Measurements from ENCODE around the gene COL4A1.

The COL4A1 gene

DNA sequence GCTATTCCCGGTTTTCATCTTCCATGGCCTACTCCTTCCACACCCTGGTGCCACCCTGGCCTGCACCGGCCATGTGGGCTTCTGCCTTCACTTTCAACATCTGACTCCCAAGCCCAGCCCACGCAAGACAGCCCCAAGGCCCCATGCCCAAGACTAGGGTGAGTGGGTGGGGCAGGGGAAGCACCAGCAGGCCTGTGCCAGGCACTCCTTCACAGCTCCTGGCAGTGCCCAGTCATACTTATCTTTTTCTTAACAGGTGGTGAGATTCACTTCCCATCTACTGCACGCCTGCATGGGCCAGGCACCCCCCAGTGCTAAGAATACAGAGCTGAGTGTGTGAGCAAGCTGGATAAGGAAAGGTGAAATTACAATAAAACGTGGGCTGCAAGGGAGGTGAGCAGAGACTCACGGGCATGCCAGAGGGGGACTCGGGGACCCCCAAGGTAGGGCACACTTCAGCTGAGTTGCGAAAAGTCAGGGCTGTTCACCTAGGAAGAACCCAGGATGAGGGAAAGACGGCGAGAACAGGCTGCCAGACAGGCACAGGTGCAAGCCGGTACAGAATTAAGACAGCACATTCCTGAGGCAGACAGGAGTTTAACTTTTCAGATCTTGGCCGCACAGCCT, 55.7 kb downstream of the COL4A1 start:
- peak; percentile 35 for DNase-seq

DNA sequence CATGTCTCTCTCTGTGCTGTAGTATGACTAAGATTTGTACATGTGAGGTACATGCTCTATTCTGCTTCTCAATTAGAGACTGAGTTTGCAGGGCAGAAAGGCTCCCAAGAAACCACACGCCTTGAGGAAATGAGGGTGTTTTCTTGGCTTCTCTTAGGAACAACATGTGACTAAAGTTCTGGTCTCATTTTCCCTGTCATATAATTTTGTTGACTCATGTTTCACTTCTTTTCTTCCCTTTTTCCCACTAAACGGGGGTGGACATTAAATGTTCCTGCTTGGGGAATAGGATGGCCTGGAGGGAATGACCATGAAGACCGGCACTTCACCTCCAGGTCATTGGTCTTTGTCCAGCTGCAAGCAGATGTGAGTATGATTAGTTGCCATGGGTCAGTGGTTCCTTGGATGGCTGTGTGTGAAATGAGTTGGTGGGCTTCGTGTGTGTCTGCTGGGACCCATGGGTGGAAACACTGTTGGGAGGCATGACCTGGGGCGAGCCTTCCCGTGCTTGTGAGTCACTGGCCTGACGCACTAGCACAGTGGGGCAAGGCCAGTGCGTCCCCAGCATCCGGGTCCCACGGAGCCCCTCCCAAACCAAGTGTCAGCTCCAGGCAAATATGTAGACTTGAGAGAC, 56.6 kb downstream of the COL4A1 start:
- DNase-seq, result no peak

DNA sequence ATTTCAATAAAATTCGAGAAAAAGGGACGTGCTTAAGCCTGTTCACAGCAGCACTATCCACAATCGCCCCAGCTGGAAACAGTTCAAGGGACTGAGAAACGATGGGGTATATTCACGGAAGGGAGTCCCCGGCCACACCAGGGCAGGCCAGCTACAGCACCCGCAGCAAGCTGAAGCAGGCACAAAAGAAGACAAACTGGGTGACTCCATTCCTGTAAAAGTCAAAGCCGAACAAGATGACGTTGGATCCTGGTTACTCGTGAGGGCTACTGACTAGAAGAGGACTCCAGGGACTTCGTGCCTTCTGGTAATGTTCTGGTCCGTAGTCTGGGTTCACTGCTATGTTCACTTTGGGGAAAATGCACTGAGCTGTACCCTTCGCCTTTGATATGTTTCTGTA, 57.6 kb downstream of the COL4A1 start:
- no peak for DNase-seq

DNA sequence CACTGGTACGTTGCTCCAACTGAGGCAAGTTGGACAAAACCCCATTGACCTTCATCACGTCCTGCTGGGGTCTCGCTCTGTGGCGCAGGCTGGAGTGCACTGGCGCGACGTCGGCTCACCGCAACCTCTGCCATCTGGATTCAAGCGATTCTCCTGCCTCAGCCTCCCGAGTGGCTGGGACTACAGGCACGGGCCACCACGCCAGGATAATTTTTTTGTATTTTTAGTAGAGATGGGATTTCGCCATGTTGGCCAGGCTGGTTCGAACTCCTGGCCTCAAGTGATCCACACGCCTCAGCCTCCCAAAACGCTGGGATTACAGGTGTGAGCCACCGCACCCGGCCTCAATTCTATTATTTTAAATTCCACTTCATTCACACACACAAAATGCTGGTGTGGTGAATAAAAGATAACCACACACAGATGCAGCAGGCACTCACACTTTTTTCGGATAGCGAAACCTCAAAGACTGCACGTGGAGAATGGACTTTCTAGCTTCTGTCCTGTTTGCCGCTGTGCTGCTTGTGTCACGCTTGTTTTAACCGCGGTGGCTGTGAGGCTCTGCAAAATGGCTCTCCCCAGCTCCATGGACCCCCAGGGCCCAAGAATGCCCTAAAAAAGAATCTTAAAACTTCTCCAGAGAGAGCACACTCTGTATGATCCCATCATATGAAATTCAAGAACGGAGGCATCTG, 58.4 kb downstream of the COL4A1 start:
- DNase-seq, result no peak

DNA sequence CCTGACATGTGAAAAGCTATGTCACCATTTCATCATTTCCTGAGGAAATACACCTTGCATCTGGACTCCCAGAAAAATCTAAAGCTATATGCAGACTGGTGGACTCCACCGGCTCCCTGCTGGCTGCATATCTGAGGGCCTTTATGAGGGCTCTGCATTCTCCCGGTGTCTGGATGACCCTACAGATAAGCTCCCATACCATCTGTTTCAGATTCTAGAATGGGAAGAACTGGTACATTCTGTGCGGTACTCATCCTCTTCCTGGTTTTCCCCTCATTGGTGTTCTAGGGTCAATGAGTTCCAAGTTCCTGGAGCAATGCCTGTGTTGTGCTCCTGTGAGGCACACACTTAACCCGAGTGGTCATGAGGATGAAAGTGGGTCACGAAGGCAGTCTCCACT, 60.4 kb downstream of the COL4A1 start:
- DNase-seq, result no peak

DNA sequence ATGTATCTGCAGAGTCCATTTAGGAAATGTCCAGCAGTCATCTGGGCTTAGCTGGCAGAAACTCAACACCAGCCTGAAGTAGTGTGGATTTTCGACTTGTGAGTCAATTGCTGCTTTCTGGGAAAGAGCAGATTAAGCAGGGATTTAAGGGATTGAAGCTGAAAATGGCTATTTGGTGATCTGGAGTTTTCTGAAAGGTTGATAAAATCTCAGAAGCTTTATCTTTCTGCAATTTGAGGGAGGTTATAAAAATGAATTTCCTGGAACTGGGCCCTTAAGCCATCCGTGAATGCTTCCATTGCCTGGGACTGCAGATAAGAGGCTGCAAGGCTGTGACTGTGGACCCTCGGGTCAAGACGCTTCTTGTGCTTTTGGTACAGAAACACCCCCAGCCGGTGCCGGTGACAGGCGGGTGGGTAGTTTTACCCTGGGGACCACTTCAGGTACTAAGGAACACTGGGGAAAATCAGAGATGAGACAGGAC, 61.5 kb downstream of the COL4A1 start:
- DNase-seq, result no peak

DNA sequence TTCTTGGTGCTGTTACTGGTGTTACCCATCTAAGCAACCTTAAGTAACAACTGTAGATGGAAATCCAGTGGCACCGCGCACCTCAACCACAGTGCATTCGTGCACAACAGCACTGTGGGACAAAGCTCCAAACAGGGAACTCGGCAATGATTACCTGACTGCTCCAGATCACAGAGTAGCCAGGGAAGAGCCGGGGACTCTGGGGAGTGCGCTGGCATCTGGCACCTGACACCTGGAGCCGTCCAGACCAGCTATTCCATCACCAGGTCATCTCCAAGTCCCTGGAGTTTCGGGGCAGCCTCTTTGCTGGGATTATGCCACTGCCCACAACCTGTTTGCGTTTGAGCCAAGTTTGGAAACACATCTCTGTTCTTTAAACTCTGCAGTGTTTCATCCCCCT, 62.0 kb downstream of the COL4A1 start:
- no peak for DNase-seq

DNA sequence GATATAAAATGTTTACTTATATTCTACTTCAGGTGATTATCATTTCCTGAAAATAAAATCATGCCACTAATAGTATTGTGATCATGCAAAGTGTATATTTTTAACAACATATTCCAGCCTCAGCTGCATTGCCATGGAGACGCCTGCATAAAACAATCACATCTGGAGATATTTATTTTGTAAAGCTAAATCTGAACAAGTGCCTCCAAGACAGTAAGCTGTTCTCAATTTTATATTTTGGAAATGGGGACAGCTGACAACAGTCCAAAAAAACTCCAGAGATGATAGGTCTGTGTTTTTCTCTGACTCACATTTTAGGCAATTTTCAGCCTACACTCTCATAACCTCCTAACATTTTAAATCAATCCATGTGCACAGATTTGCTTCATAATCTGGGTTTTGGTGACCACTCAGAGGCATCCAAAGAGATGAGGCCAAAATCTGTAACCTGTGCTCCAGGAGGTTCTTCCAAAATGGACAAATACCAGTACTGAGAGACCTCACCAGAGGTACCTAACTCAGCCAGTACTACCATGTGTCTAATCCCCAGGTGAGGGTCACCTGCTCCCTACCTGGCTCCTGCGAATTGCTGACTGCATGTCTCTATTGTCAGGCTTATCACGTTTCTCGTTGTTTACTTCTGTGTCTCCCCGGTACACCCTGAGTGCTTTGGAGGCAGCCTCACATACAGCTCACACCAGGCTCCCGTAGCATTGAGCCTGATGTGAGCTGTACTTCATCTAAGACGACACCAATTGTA, 62.7 kb downstream of the COL4A1 start:
- no peak for DNase-seq

DNA sequence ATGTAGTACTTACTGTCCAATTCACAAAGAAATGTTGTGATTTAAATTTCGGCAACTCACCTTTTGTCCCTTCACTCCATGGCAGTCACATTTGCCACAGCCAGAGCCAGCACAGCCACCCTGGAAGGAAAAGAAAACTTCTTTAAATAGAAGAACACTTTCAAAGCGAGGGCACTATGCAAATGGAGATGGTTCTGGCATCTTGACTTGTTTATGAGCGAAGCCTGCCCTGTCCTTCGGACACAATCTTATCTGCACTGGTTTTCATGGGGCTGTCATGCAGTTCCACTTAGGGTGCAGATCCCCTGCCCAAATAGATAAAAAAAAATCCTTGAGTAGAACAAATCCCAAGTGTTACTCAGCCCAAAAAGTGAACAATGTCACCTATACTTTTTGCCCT, 64.3 kb downstream of the COL4A1 start:
- no peak for DNase-seq

DNA sequence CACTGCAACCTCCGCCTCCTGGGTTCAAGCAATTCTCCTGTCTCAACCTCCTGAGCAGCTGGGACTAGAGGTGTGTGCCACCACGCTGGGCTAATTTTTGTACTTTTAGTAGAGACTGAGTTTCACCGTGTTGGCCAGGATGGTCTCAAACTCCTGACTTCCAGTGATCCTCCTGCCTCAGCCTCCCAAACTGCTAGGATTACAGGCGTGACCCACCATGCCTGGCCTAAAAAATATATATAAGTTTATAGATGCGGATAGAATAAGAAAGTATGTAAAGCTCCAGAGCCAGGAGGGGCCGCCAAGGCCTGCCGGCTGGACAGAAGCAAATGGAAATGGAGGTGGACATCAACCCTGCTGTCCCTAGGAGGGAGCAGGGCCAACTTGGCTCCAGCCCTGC, 66.0 kb downstream of the COL4A1 start:
- no peak for DNase-seq

DNA sequence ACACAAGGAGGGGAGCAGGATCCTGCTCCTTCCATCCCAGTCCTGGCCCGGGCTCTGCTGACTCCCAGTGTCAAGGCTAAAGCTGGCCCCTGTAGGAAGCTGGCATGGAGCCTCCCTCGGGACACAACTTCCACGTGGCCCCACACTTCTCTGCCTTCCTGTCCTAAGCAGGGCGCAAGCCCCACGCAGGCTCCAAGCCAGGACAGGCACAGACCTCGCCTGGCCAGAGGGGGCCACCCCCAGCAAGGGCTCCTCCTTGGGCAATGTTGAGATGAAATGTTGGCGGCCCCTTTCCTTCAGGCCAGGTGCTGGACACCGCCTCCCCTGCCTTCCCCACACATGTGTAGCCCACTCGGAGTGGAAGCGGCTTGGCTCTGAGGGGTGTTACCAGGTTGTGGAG, 66.6 kb downstream of the COL4A1 start:
- no peak for DNase-seq

DNA sequence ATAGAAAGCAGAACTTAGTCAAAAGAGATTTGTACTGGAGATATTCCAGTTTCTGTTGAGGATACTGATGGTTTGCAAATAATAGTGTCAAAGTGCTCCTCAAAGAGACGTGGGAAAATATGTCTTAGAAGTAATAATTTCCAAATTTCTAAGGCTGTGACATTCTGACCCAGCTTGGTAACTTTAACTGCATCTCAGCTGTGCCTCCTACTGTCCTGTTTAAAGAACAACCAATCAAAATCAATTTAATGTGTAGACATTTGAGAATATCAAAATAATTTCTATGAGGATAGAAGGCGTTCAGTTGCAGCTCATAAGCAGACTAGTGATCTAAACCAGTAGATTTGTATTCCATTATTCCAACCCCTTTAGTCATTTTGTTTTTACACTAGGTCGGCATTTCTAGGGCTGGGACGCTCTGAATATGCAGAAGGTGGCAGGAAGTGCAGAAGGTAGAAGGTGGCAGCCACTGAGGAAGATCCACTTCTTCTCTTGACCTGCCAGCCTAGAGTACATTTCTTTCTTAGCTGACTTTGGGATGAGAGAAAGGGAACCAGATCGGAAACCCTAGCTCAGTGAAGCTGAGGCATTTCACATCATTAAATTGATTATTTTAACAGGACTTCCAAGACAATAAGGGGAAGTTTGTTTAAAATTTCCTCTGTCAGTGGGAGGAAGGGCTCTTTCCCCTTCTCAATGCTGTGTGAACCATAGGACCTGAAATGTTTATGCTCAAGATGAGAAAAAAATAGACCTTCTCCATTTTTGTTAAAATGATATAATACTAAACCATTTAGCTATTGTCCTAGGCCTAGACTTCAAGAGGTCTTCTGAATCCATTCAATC, 67.5 kb downstream of the COL4A1 start:
- no peak for DNase-seq

DNA sequence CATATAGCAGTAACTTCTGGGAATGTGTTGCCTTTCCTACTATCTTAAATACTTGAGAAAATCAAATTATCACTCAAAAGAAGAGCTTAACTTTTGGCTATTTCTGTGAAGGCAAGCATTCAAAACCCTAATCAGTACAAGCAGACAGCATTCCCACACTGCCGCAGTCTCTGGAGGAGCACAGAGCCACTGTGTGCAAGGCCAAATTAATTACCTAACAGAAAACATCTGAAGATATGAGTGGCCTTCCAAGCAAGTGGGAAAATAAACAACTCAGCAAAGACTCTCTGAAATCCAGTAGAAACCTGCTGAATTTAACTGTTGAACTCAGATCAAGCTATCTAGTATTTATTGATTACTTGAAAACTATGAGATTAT, 68.2 kb downstream of the COL4A1 start:
- DNase-seq, result no peak

DNA sequence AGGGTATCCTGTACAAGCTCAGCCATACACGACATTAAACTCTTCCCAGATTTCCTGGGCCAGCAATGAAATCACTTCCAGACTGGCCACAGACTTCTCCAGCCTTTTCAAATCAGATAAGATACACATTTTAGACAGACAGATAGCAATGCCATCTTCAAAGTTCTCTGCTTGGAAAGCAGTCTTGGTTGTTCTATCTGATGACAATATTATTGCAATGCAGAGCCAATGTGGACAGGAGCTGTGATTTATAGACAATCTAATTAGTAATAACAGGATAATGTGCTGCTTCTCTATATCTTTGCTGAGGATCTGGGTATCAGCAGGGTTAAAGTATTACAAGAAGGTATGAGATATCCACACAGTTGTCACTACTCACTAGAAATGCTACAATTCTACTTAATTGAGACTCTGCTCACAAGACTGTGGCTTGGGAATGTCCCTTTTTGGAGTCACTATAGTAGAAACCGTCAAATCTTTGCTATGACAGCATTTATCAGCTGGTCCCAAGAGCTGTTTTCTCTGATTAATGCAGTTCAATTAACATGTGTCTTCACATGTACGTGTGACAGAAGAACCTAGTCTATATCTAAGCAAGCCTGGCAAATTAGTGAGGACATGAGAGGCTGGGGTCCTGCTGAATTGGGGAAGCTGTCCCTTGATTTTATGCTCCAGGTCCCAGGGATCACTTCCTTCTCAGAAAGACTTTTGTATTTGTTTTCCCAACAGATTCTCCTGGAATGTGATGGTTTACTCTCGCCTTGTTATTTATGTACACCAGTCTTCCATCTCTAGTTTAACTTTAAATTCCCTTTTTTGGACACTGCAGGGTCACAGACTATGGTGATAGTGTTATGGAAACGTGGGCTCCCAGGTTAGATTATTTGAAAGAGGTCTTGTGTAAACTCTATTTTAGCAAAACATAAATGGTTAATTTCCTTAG, 68.8 kb downstream of the COL4A1 start:
- no peak for DNase-seq

DNA sequence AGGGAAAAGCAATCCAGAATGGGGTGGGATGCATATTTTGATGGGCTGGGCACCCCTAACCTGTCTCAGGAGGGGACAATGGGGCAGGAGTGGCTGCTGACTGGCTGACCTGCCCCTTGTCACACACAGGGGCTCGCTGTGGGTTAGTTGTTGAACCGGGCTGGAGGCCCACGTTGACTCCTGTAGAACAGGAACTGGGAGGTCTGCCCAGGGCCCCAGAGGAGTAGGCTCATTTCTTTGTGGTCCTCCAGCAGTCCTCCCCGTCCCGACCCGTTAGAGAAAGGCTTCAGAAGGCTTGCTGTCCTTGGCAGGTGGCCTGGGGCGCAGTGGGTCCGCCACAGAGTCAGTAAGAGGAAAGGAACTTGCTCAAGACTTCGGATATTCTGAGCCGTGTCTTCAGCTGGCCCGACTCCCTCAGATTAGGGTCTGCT, 70.1 kb downstream of the COL4A1 start:
- no peak for DNase-seq

DNA sequence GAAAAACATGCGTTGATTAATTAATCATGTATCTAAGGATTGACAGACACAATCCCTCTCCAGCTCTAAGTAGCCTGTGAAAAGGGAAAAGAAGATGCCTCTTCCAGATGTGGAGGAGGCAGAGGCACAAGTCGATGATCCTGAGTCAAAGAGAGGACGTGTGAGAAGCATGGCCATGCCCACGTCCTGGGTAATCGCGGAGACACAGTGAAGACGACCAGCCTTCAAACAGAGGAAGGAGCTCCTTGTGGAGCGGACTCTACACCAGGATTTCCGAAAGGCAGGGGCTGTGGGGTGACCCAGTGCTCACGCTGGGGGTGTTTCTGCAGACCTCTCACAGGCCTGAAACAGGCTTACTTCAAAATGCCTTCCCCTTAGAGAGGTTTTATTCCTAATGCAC, 70.5 kb downstream of the COL4A1 start:
- DNase-seq, result no peak

DNA sequence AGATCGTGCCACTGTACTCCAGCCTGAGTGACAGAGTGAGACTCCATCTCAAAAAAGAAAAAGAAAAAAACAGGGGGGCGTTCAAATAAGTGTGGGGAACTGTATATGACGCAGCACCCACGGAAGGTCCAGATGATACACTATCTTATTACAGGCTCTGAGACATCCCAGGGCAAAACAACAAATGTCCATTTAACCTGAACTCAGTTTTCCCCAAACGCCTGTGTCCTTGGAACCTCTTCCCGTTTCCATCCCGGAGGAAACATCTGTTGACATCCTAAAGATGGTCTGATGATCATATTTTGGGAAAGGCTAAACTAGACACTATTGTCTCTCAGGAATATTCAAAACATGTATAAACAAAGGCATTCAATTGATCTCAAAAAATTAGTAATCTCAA, 72.4 kb downstream of the COL4A1 start:
- no peak for DNase-seq

DNA sequence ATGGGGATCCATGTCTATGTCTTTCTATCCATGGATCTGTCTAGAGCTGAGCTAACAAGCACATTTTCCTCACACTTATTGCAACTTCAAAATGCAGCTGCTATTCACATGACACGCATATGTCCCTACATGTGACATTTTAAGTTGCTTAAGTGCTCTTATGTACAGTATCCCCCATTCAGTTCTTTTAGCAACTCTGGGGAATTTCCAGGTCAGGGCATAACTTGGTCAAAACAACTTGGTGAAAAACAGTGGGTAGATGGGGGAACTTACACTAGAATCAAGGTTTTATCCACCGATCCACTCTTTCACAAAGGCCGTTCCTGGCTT, 73.0 kb downstream of the COL4A1 start:
- DNase-seq, result no peak

DNA sequence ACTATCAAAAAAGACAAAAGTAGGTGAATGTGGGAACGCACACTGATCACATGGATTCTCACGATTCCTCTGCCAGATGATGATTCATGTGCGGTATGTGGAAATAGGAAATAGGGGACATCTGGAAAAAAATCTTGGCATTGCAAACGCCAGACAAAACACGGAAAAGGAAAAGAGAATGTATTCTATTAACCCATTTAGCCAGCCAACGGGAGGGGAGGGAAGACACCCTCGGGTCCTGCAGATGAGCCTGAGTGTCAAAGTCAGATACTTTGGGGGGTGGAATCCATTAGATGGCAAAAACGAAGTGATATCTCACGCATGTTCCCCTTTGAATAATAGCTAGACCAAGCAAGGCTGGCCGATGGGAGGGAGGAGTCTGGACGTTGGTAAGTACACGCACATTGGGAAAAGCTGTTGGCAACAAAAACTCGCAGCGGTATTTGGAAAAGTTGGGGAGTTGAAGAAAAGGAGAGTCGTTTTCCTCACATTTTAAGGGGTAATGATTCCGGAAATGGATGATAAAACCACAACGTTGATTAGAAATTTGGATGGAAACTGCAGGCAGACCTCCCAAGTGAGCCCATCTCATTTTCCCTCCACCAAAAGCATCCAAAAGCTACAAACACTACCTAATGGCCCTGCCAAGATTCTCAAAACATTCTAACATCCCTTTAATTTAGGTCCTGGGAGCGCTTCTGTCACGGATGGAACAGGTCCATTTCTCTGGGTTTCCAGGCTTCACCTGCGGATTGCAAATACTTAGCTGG, 73.6 kb downstream of the COL4A1 start:
- DNase-seq, result no peak

DNA sequence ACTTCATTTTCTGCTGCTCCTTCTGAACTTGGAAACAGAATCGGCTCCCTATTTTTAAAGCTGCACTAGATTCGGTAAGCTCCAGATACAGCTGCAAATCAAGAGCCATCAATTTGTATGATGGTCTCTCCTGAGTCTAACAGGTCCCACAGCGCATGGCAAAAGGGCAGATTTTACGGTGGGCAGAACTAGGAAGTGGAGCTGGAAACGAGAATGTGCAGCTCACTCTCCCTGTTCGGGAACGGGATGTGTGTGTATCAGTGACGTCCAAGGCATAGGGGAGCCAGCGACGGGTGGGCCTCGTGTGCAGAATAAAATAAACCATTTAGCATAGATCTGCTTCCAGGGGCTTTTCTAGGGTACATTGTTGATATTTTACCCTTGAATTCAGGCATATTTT, 74.2 kb downstream of the COL4A1 start:
- DNase-seq, result no peak

DNA sequence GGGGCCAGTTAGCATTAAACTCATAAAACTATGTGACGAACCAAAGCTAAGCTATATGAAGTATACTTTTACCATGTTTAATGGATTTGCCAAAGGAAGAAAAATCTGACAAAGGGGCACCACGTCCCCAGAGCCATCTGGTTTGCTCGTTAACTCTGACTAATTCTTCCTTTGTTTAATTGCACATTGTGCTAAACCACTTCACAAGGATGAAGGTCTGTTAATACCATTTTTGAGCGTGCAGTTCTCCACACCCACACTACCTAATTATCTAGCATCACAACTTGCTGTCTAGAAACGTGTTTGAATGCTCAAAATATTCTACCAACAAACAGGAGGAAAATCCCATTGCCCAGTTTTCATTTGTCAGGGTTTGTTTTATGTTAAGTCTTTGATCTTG, 74.8 kb downstream of the COL4A1 start:
- DNase-seq, result no peak

Data from islet precursor cell (in vitro differentiated cells).